Measurements from ENCODE around the gene GNLY.

The GNLY gene

GRCh38 chr2:85690932-85691331, 3.2 kb upstream of the GNLY start:
- no peak for DNase-seq

- DNase-seq: no peak
Observed at GRCh38 chr2:85692039-85692645, 2.0 kb upstream of the GNLY start.

- DNase-seq: no peak
Observed at GRCh38 chr2:85695121-85695520, 963 bp downstream of the GNLY start.

- DNase-seq: no peak
Observed at GRCh38 chr2:85695691-85696668, 1.8 kb downstream of the GNLY start.

GRCh38 chr2:85697096-85697495, 2.9 kb downstream of the GNLY start:
- DNase-seq: no peak

- no peak for DNase-seq
Observed at GRCh38 chr2:85697716-85698115, 3.6 kb downstream of the GNLY start.

GRCh38 chr2:85698184-85698879, 4.2 kb downstream of the GNLY start:
- no peak for DNase-seq

- DNase-seq: no peak
Observed at GRCh38 chr2:85698880-85699254, 4.7 kb downstream of the GNLY start.

GRCh38 chr2:85699325-85699724, 5.2 kb downstream of the GNLY start:
- DNase-seq: no peak

GRCh38 chr2:85702172-85702571, 8.0 kb downstream of the GNLY start:
- no peak for DNase-seq

- DNase-seq: no peak
Observed at GRCh38 chr2:85702800-85703199, 8.6 kb downstream of the GNLY start.

- no peak for DNase-seq
Observed at GRCh38 chr2:85703329-85703728, 9.2 kb downstream of the GNLY start.

- DNase-seq: no peak
Observed at GRCh38 chr2:85704038-85704437, 9.9 kb downstream of the GNLY start.

GRCh38 chr2:85704800-85705679, 10.9 kb downstream of the GNLY start:
- no peak for DNase-seq

- DNase-seq: no peak
Observed at GRCh38 chr2:85705680-85706039, 11.5 kb downstream of the GNLY start.

- DNase-seq: no peak
Observed at GRCh38 chr2:85706063-85706462, 11.9 kb downstream of the GNLY start.

- DNase-seq: no peak
Observed at GRCh38 chr2:85706599-85707296, 12.6 kb downstream of the GNLY start.

- DNase-seq: peak; percentile 81
Observed at GRCh38 chr2:85707304-85707703, 13.1 kb downstream of the GNLY start.

GRCh38 chr2:85708641-85709040, 14.5 kb downstream of the GNLY start:
- DNase-seq: no peak

GRCh38 chr2:85709401-85709811, 15.2 kb downstream of the GNLY start:
- DNase-seq: no peak

- no peak for DNase-seq
Observed at GRCh38 chr2:85710687-85711577, 16.8 kb downstream of the GNLY start.
